Hepatocyte (in vitro differentiated cells): ENCODE results near the gene CAMKK2.

Source experiments
- EZH2phosphoT487 ChIP-seq: fragments of 200-600 bp; sonication (generic); IDR thresholded peaks from one replicate; pipeline ENCODE4 v1.6.1; 2018; ENCODE audit warnings: antibody characterized with exemption, mild to moderate bottlenecking, low read depth, moderate library complexity; ENCODE audit not compliant: unreplicated experiment, severe bottlenecking
- TF ChIP-seq, protein P1 (sequence below): fragments of 200-600 bp; sonication (generic); IDR thresholded peaks from 2 replicates; pipeline ENCODE4 v1.5.1; 2016; ENCODE audit warnings: antibody characterized with exemption, mild to moderate bottlenecking; ENCODE audit not compliant: poor library complexity

DNA sequence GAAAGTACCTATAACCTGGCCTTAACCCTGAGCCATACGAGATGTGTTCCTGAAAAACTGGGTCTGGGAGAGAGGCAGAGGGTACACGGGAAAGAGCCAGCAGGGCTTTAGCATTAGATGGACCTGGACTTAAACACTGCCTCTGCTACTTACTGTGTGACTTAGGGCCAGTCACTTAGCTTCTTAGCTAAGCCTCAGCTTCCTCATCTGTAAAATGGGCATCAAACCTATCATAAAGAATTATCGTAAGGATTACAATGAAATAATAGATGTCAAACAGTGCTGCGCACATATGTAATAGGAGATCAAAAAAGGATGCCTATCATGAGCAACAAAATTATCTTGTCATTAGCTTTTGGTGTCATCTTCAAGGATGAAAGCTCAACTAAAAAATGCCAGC, 32.1 kb upstream of the CAMKK2 start:
- no peak for TF ChIP-seq EZH2phosphoT487
- TF ChIP-seq, protein P1, sequence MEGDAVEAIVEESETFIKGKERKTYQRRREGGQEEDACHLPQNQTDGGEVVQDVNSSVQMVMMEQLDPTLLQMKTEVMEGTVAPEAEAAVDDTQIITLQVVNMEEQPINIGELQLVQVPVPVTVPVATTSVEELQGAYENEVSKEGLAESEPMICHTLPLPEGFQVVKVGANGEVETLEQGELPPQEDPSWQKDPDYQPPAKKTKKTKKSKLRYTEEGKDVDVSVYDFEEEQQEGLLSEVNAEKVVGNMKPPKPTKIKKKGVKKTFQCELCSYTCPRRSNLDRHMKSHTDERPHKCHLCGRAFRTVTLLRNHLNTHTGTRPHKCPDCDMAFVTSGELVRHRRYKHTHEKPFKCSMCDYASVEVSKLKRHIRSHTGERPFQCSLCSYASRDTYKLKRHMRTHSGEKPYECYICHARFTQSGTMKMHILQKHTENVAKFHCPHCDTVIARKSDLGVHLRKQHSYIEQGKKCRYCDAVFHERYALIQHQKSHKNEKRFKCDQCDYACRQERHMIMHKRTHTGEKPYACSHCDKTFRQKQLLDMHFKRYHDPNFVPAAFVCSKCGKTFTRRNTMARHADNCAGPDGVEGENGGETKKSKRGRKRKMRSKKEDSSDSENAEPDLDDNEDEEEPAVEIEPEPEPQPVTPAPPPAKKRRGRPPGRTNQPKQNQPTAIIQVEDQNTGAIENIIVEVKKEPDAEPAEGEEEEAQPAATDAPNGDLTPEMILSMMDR, result no peak
